SH-SY5Y (cell line): Measurements from ENCODE around the gene ANO10.

Source experiments
- GATA2 ChIP-seq: IDR thresholded peaks from 2 replicates; pipeline ENCODE4 v1.6.1; 2011; ENCODE audit warnings: mild to moderate bottlenecking, low read depth, low read length
- GATA3 ChIP-seq: IDR thresholded peaks from 2 replicates; pipeline ENCODE4 v1.6.1; 2011; ENCODE audit warnings: low read depth, mild to moderate bottlenecking, low read length, moderate library complexity

DNA sequence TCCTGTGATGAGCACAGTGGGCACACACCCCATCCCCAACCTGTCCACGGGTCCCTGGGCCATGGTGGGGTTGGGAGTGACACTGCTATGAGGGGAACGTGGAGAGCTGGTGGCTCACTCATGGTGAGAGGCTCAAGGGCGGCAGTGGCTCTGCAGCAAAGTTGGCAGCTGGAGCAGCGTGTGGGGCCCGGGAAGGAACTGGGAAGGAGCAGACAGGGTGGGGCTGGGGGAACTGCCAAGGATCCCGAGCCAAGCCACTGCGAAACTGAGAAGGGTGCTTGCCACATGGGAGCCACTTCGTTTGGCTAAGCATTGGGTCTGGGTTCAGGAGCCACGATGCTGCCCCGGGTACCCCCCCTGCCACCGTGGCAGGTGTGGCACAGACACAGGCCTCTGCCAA, 255.3 kb downstream of the ANO10 start:
- TF ChIP-seq GATA3 (no peak), GATA2 (no peak)
